T-helper 2 cell treated with Interferon-gamma antibody and Interleukin-4, amounts not matched to agents 100 ng/mL and 5 ng/mL, for 36 hours (primary cell): ENCODE measurements around the gene RBM38. TPM values are rescaled to one million over a fixed set of nuclear protein-coding genes. Genes with fewer than 3 reads are reported as not detected.

Experiments
- intact Hi-C: fragments of 100-400 bp; cut with micrococcal nuclease; formaldehyde crosslinking; loops from one replicate; pipeline ENCODE4 v1.15.1; 2023
- total RNA-seq: library from RNA; stranded (reverse); gene quantifications from 2 replicates; pipeline ENCODE4 v1.2.3, GENCODE V29; 2022

RBM38 gene
- total RNA-seq, 1 donor from 2014 or later: 88.5 TPM

- intact Hi-C loops: loop anchor here (1.0 to 5.0 kb wide), 7 partner anchors 8 to 997 kb away; partner anchors contain the start of genes AURKA, CSTF1, RAB22A and RAE1
These were observed 1.2 kb upstream of the RBM38 start for GRCh38 chr20:57389695-57390603.

- intact Hi-C loops: loop anchor here (1.0 to 5.0 kb wide), 7 partner anchors 10 to 1261 kb away; partner anchors contain the start of genes AURKA, CSTF1, RAB22A and RAE1
These were observed 474 bp downstream of the RBM38 start for GRCh38 chr20:57391439-57392301.

DNA sequence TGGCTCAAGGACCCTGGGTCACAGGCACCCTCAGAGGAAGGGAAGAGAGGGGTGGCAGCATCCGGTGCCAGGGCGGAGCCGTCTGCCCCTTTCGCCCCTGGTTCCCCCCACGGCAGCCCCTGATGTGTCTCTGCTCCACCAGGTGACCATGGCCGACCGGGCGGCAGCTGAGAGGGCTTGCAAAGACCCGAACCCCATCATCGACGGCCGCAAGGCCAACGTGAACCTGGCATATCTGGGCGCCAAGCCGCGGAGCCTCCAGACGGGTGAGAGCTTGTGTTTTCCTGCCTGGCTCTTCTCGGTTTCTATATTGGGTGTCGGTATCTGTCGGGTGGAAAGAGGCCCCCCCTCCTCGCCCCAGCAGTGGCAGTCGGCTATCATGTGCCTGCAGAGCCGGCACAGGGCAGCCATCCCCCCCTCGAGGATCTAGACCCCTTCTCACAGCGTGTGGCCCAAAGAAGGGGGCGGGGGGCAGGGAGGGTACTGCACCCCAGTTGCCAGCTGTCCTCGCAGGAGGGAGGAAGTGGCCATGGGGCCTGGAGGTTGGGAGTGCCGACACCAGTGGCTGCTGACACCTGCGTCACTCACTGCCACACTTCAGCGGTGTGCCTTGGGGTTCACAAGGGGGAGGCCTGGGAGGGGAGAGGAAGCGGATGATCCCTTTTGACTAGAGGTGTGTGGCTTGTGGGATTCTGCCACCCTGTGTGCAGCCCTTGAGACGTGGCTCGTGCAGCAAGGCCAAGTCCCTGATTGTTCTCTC, 1.5 kb downstream of the RBM38 start:
- intact Hi-C loops: loop anchor here (1.0 to 5.0 kb wide), 4 partner anchors 11 to 1260 kb away; partner anchors contain the start of genes RAB22A and VAPB

GRCh38 chr20:57393321-57394120, 2.3 kb downstream of the RBM38 start:
- intact Hi-C loops: loop anchor here (2.0 to 5.0 kb wide), 3 partner anchors 914 to 1259 kb away; partner anchors contain the start of genes RAB22A and VAPB

DNA sequence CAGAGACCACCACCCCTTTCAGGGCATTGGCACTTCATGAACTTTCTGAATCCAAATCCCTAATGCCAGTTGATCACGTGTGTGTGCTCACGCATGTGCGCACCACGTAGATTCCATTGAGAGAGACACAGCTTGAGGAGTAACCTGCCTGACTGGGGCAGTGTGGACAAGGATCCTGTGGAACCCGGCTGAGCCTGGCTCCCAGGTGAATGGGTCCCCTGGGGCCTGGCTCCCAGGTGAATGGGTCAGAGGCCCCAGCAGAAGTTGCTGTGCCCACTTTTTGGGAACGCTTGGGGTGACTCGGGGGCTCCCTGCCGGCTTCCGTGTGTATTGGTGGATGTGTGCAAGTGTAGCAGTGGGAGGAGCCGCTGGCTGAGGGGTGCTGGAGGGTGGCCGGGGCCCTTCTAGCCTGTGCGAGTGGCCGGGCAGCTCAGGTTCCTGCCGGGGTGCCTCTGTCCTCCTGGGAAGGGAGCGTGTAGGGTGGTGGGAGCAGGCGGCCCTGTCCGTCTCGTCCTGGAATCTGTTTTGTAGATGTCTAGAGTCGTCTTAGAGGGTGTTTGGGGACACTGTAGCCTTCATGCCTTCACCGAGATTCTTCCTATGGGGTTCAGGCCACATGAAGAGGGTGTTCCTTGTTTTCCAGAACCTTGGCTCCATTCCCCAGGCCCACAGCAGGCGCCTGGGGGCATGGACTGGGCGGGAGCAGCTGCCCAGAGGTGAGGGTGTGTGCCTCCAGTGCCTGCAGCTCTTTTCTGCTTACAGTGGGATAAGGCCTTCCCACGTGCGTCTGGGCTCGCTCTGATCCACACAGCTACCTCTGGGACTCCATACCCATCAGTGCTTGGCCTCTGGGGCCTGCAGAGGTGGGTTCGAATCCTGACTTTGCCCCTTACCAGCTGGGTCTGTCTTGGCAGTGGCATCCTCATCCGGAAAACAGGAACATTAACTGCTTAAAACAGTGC, 3.2 kb downstream of the RBM38 start:
- intact Hi-C loops: loop anchor here (5.0 kb wide), 2 partner anchors 913 to 993 kb away; partner anchors contain the start of genes RAB22A and VAPB

DNA sequence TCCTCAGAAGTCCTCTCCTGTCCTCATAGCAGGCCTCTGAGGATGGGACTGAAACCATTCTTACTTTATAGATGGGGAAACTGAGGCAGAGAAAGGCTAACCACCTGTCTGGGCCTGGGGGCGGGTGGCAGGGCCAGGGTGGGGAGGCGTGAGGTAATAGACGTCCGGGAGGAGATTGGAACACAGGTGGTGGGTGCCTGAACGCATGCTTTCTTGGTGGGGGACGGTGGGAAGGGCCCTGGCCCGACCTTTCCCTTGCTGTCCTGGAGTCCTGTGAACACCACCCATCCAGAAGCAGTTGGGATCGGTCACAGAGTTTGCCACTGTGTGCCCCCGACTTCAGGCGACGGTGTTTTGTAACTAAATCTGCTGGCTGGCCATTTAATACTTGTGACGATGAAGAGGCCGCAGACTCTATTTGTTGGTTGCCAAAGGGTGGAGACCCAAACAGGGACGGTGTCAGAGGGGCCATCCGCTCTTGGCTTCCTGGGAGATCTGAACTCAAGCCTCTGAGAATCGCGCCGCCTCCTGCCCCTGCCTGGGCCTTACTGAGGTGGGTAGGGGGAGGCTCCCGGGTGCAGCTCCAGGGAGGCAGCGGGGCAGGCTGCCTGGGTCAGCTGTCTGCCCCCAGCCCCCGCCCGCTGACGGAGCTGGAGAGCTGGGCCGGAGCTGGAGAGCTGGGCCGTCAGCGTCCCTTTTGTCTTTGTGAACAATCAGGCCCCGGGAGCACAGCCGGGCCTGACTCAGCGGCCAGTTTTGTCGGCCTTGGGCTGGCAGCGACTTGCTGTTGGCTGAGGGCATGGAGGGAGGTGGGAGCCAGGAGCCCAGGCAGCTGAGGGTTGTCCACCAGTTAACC, 4.1 kb downstream of the RBM38 start:
- intact Hi-C loops: no loop called here

GRCh38 chr20:57396212-57396983, 5.2 kb downstream of the RBM38 start:
- intact Hi-C loops: no loop called here

GRCh38 chr20:57396984-57397692, 5.9 kb downstream of the RBM38 start:
- intact Hi-C loops: no loop called here

GRCh38 chr20:57397693-57398108, 6.5 kb downstream of the RBM38 start:
- intact Hi-C loops: loop anchor here (1.0 to 2.0 kb wide), 3 partner anchors 8 to 221 kb away; no protein-coding TSS in a partner anchor

GRCh38 chr20:57398231-57398821, 7.1 kb downstream of the RBM38 start:
- intact Hi-C loops: loop anchor here (1.0 to 2.0 kb wide), 3 partner anchors 9 to 220 kb away; no protein-coding TSS in a partner anchor

DNA sequence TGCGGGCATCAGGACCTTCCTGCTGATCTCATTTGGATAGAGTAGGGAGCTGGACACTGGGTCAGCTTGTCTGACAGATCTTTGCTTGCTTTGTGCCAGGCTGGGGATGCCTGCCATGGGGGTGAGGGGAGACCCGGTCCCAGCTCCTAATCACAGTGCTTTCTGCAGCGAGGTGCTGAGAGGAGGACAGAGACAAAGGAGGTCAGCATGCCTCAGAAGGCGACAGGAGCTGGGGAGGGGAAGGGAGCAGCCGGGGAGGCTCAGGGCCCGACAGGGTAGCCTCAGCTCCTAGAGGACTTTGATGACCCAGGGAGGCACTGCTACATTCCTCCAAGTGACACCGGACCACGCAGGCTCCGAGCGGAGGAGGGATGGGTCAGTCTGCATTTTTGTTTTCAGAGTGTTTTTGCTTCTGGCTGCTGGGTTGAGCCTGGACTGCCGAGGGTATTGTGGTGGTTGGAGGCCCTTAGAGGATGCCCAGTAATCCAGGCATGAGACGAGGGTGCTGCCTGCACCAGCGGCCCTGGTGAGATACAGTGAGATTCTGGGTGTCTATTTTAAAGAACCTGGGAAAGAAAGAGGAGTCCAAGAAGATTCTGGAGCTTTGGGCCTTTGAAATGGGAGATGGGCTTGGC, 7.8 kb downstream of the RBM38 start:
- intact Hi-C loops: loop anchor here (1.0 to 2.0 kb wide), 3 partner anchors 10 to 220 kb away; no protein-coding TSS in a partner anchor

GRCh38 chr20:57399587-57400155, 8.5 kb downstream of the RBM38 start:
- intact Hi-C loops: loop anchor here (2.0 kb wide), 1 partner anchor 219 kb away; no protein-coding TSS in a partner anchor

GRCh38 chr20:57400231-57400701, 9.1 kb downstream of the RBM38 start:
- intact Hi-C loops: no loop called here

DNA sequence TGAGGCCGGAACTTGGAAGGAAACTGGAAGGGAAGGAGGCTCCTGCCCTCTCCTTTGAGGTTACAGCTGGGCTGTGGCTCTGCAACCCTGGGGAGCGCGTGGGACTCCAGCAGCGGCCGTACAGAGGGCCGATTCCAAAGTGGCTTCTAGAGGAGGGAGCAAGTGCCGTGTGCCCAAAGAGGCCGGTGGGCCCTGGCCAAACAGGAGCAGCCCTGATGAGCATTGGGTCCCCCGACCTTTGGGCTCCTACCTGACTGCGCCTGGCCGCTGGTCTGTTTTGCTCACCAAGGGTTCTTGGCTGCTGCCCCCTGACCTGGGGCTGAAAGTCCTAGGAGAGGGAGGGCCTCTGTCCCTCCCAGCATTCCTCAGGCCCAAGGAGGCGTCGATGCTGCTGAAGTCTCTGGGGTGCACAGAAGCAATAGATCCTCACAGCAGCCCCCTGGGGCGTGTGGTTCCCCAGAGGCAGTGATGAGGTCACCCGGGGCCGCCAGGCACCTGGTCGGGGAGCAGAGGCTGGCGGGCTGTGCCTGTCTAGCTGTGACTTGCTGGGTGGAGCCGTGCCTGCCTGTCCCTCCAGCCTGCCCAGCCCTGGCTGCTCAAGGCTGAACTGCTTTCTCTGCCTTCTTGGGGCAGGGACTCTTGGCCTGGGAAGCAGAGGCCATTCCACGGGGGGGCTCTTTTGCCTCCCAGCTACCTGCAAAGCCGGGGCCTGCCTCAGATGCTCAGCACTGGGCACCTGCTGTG, 9.8 kb downstream of the RBM38 start:
- intact Hi-C loops: no loop called here
